Measurements from ENCODE around the gene NSMF. TPM values are rescaled to one million over a fixed set of nuclear protein-coding genes. Genes with fewer than 3 reads are reported as not detected.

The NSMF gene
- total RNA-seq, 1 donor from 2014 or later = 24.7 TPM

DNA sequence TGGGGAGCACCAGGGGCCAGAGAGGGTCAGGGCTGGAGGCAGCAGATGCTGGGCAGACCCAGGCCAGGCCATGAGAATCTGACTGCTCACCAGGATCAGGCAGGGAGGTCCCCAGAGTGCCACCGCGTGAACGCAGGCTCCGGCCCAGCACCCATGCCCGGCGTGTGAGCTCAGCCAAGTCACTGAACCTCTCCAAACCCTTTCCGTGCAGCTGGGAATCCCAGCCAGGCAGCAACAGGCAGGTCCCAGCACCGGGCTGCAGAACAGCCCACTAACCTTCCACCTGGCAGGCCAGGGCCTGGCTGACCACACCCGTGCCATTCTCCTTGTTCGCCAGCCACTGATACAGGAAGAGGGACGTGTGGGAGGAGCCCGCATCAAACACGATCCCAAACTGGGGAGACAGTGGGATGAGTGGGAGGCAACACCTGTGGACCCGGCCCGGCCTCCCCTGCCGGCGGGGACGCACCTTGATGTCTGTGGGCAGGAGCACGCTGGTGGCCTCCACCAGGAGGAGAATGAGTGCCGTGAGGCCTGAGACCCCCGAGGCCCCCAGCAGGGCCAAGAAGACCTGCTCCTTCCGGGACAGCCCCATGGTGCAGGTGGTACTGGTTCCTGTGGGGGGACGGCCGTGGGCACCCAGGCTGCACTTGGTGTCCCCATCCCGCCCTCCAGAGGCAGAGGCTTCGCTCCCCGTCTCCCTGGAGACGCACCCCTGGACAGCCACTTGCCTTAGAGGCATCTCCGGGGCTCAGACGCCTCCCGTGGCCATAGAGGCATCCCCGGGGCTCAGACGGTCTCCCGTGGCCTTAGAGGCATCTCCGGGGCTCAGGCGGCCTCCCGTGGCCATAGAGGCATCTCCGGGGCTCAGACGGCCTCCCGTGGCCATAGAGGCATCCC lies 21.2 kb downstream of the NSMF start:
- ChIA-PET CTCF (no interaction called here), POLR2A (interaction anchor here (0.5 kb wide), 1 partner anchor 154 kb away, joined by 4 read pairs; no protein-coding TSS in a partner anchor)
- intact Hi-C loops (cut with micrococcal nuclease) = no loop called here
- TF ChIP-seq, protein P1, sequence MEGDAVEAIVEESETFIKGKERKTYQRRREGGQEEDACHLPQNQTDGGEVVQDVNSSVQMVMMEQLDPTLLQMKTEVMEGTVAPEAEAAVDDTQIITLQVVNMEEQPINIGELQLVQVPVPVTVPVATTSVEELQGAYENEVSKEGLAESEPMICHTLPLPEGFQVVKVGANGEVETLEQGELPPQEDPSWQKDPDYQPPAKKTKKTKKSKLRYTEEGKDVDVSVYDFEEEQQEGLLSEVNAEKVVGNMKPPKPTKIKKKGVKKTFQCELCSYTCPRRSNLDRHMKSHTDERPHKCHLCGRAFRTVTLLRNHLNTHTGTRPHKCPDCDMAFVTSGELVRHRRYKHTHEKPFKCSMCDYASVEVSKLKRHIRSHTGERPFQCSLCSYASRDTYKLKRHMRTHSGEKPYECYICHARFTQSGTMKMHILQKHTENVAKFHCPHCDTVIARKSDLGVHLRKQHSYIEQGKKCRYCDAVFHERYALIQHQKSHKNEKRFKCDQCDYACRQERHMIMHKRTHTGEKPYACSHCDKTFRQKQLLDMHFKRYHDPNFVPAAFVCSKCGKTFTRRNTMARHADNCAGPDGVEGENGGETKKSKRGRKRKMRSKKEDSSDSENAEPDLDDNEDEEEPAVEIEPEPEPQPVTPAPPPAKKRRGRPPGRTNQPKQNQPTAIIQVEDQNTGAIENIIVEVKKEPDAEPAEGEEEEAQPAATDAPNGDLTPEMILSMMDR (IDR thresholded peaks at IDR 0.05) = no peak
- Mint-ChIP-seq H3K4me3 (no peak overlapping the region), H3K36me3 (ENCODE audit: low read depth) (no peaks in the 10 kb centered on the region), H3K27me3 (peaks cover 7% of the 10 kb centered on the region), H3K4me1 (peaks cover 3% of the 10 kb centered on the region), H3K9me3 (no peaks in the 10 kb centered on the region), H3K27ac (no peak overlapping the region)
- DNase-seq (no peak), ATAC-seq (ENCODE audit: low read depth) (no peak)

DNA sequence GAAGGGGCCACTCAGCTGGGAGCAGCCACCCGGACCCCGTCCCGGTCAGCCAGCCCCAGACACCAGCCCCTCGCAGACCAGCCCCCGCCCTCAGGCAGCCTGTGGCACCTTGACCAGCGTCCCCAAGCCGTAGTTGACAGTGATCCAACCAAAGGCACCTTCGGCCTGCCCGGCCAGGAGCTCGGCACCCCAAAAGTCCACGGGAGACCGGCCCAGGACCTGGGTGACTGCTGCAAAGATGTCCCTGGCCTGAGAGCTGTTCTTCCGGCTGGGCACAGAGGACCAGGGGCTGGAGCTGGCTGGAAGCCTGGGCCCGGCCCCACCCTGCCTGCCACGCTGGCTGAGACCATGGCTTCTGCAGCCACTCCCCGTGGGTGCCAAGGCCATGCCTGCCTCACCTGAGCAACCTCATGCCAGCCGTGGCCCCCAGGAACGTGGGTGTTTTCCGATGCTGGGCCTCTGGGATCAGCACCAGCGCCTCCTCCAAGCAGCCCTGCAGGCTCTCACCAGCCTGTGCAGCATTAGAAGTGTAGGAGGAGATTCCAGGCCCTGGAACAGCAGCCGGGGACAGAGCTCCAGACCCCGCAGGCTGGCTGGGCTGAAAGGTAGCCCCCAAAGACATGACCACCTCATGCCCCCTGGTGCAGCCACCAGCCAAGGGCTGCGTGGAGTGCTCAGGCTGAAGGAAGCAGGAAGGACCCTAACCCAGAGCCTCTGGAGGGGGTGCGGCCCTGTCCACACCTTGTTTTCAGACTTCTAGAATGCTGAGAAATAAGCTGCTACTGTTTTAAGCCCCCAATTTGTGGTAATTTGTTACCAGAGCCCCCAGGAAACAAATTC lies 22.2 kb downstream of the NSMF start:
- Mint-ChIP-seq H3K27me3 (peaks cover 4% of the 10 kb centered on the region), H3K9me3 (no peaks in the 10 kb centered on the region), H3K27ac (no peak overlapping the region), H3K4me3 (no peak overlapping the region), H3K36me3 (ENCODE audit: low read depth) (no peaks in the 10 kb centered on the region), H3K4me1 (peaks cover 2% of the 10 kb centered on the region)
- ChIA-PET CTCF (no interaction called here), POLR2A (interaction anchor here (0.5 kb wide), 1 partner anchor 155 kb away, joined by 4 read pairs; no protein-coding TSS in a partner anchor)
- DNase-seq = no peak
- ATAC-seq (ENCODE audit: low read depth) = no peak
- intact Hi-C loops (cut with micrococcal nuclease) = no loop called here
- TF ChIP-seq, protein P1 (IDR thresholded peaks at IDR 0.05) = no peak

DNA sequence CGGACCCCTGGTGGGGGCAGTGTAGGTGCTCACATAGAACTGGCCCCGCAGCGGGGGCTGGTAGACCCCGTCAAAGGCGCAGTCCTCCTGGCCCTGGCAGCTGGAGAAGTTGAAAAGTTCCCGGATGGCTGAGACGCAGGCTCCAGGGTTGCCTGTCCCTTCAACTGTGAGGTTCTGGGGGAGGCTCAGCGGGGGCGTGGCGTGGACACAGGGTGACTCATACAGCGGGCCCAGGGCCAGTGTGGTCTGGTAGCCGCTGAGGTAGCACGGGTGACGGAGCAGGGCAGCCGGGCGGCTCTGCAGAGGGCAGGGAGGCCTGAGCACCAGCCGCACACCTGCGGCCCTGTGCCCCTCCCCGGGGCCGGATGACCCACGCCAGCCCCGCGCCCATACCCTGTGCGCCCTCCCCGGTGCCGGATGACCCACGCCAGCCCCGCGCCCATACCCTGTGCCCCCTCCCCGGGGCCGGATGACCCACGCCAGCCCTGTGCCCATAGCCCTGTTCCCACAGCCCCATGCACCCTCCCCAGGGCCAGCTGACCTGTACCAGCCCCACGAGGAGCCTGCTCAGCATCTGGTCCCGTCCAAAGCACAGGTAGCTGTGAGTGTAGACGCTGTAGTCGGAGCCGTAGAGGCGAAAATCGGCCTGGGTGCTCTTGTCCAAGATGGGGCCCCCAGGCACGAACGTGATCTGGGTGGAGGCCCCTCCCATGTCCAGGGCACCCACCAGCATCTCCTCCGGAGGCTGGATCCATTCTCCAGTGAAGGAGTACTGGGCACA lies 23.0 kb downstream of the NSMF start:
- ChIA-PET CTCF (no interaction called here), POLR2A (no interaction called here)
- ATAC-seq (ENCODE audit: low read depth) = peak; percentile 62

DNA sequence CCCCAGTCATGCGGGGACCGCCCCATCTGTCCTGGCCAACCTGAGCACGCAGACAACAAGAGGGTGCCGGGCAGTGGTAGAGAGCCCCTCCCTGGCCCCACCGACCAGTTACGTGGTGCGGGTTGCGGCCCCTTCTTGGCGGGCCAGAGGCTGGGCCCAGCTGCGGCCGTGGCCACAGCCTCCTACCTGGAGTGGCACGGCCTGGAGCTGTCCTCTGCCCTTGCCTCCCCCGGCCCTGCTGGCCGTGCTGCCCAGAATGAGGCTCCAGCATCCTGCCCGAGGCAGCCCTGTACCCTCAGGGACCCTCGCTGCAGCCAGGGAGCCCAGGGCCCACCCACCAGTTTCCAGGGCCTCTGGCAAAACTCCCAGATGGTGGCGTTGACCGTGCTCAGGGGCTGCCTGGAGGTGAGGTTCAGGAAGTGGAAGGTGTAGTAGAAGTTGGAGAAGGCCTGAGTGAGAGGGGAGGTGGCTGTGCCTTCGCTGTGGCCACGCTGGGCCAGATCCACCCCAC lies 23.7 kb downstream of the NSMF start:
- DNase-seq (no peak), ATAC-seq (ENCODE audit: low read depth) (no peak)
- no peaks in the 10 kb centered on the region for H3K36me3 Mint-ChIP-seq (ENCODE audit: low read depth)
- H3K27me3 Mint-ChIP-seq = peaks cover 4% of the 10 kb centered on the region
- ChIA-PET POLR2A (no interaction called here), CTCF (no interaction called here)
- H3K4me1 Mint-ChIP-seq = peaks cover 4% of the 10 kb centered on the region
- intact Hi-C loops (cut with micrococcal nuclease) = no loop called here
- no peaks in the 10 kb centered on the region for H3K9me3 Mint-ChIP-seq
- TF ChIP-seq, protein P1 (IDR thresholded peaks at IDR 0.05) = no peak
- no peak overlapping the region for H3K4me3 Mint-ChIP-seq
- no peak overlapping the region for H3K27ac Mint-ChIP-seq

More for the DNA sequence above, 23.0 kb downstream of the NSMF start:
- intact Hi-C loops (cut with micrococcal nuclease) = no loop called here
- Mint-ChIP-seq H3K27me3 (peaks cover 4% of the 10 kb centered on the region), H3K4me1 (no peaks in the 10 kb centered on the region), H3K9me3 (no peaks in the 10 kb centered on the region), H3K36me3 (ENCODE audit: low read depth) (no peaks in the 10 kb centered on the region), H3K27ac (no peak overlapping the region), H3K4me3 (no peak overlapping the region)
- TF ChIP-seq, protein P1 (IDR thresholded peaks at IDR 0.05) = no peak
- no peak for DNase-seq
